ENCODE results near the gene GTPBP2. TPM values are rescaled to one million over a fixed set of nuclear protein-coding genes. Genes with fewer than 3 reads are reported as not detected.

GTPBP2 gene
- total RNA-seq, 1 experiment from 2014 or later = 59.4 TPM

- Histone ChIP-seq H3K27me3 (ENCODE audit: control insufficient read depth, insufficient read depth, low read length) (no peaks in the 10 kb centered on the region), H3K36me3 (ENCODE audit: control insufficient read depth, insufficient read depth, low read length) (peaks cover 16% of the 10 kb centered on the region; the same call in 1 of the 2 replicates), H3K9me3 (ENCODE audit: control insufficient read depth, insufficient read depth, low read depth, low read length) (no peaks in the 10 kb centered on the region), H3K4me3 (ENCODE audit: low read depth in 2 of 2, low read length in 2 of 2) (no peak overlapping the region), H3K27ac (ENCODE audit: low read length) (no peak overlapping the region), H3K4me1 (ENCODE audit: control insufficient read depth, insufficient read depth, low read length) (no peaks in the 10 kb centered on the region)
- ChIA-PET CTCF (no interaction called here), POLR2A (interaction anchor here (0.6 kb wide), 1 partner anchor 497 kb away, joined by 3 read pairs; no protein-coding TSS in a partner anchor)
- no peak for TF ChIP-seq SIN3A (IDR thresholded peaks at IDR 0.05; ENCODE audit: borderline replicate concordance, insufficient read depth, low read depth, low read length)
- no peak for TF ChIP-seq REST (IDR thresholded peaks at IDR 0.05; ENCODE audit: insufficient read depth in 1 of 2, low read depth in 2 of 2, low read length in 1 of 2)
- no peak for ATAC-seq
- in situ Hi-C loops (cut with HindIII; ENCODE audit: low pct_unique_long_range_greater_than_20kb, low sequenced_read_pairs) = no loop called here
- no peak for DNase-seq (ENCODE audit: low read depth, low spot score)
- intact Hi-C loops (cut with micrococcal nuclease; ENCODE audit: unreplicated experiment) = no loop called here
- no TSS peak for BruUV-seq (replicated peaks)
Measured at GRCh38 chr6:43613721-43614395, 15.2 kb downstream of the GTPBP2 start.

GRCh38 chr6:43610431-43610830 lies 18.6 kb downstream of the GTPBP2 start:
- ATAC-seq (no peak), DNase-seq (ENCODE audit: low read depth, low spot score) (no peak)
- no TSS peak for BruUV-seq (replicated peaks)
- ChIA-PET POLR2A (no interaction called here), CTCF (no interaction called here)
- no peaks in the 10 kb centered on the region for H3K27me3 ChIP-seq (ENCODE audit: control insufficient read depth, insufficient read depth, low read length)
- peaks cover 16% of the 10 kb centered on the region; the same call in 1 of the 2 replicates for H3K36me3 ChIP-seq (ENCODE audit: control insufficient read depth, insufficient read depth, low read length)
- in situ Hi-C loops (cut with HindIII; ENCODE audit: low pct_unique_long_range_greater_than_20kb, low sequenced_read_pairs) (no loop called here), intact Hi-C loops (cut with micrococcal nuclease; ENCODE audit: unreplicated experiment) (no loop called here)
- no peak overlapping the region for H3K27ac ChIP-seq (ENCODE audit: low read length)
- TF ChIP-seq CTCF (IDR thresholded peaks at IDR 0.05) = no peak
- TF ChIP-seq POLR2AphosphoS5 (IDR thresholded peaks at IDR 0.05; ENCODE audit: low read depth, low read length) = no peak
- TF ChIP-seq TCF7L2 (IDR thresholded peaks at IDR 0.05; ENCODE audit: low read depth, low read length) = no peak
- H3K4me1 ChIP-seq (ENCODE audit: control insufficient read depth, insufficient read depth, low read length) = no peaks in the 10 kb centered on the region
- no peak overlapping the region for H3K4me3 ChIP-seq (ENCODE audit: low read depth in 2 of 2, low read length in 2 of 2)
- no peaks in the 10 kb centered on the region for H3K9me3 ChIP-seq (ENCODE audit: control insufficient read depth, insufficient read depth, low read depth, low read length)

- no peak overlapping the region for H3K4me3 ChIP-seq (ENCODE audit: low read depth in 2 of 2, low read length in 2 of 2)
- intact Hi-C loops (cut with micrococcal nuclease; ENCODE audit: unreplicated experiment) = loop anchor here (5.0 kb wide), 1 partner anchor 468 kb away; no protein-coding TSS in a partner anchor
- no peak for TF ChIP-seq SIN3A (IDR thresholded peaks at IDR 0.05; ENCODE audit: borderline replicate concordance, insufficient read depth, low read depth, low read length)
- no peak for TF ChIP-seq REST (IDR thresholded peaks at IDR 0.05; ENCODE audit: insufficient read depth in 1 of 2, low read depth in 2 of 2, low read length in 1 of 2)
- TF ChIP-seq CTCF (IDR thresholded peaks at IDR 0.05) = no peak
- TF ChIP-seq POLR2AphosphoS5 (IDR thresholded peaks at IDR 0.05; ENCODE audit: low read depth, low read length) = no peak
- no peak for TF ChIP-seq TCF7L2 (IDR thresholded peaks at IDR 0.05; ENCODE audit: low read depth, low read length)
- H3K27me3 ChIP-seq (ENCODE audit: control insufficient read depth, insufficient read depth, low read length) = no peaks in the 10 kb centered on the region
- no peaks in the 10 kb centered on the region for H3K4me1 ChIP-seq (ENCODE audit: control insufficient read depth, insufficient read depth, low read length)
- ChIA-PET POLR2A (no interaction called here), CTCF (no interaction called here)
- H3K36me3 ChIP-seq (ENCODE audit: control insufficient read depth, insufficient read depth, low read length) = peaks cover 19% of the 10 kb centered on the region
- no peak for DNase-seq (ENCODE audit: low read depth, low spot score)
- ATAC-seq = no peak
- in situ Hi-C loops (cut with HindIII; ENCODE audit: low pct_unique_long_range_greater_than_20kb, low sequenced_read_pairs) = no loop called here
- no peak overlapping the region for H3K27ac ChIP-seq (ENCODE audit: low read length)
- BruUV-seq (replicated peaks) = no TSS peak
- no peaks in the 10 kb centered on the region for H3K9me3 ChIP-seq (ENCODE audit: control insufficient read depth, insufficient read depth, low read depth, low read length)
Measured at GRCh38 chr6:43609402-43609801, 19.7 kb downstream of the GTPBP2 start.
